CD4-positive, alpha-beta T cell treated with Interferon gamma for 1 hour (primary cell): ENCODE data around the gene REEP1.
"Not testable (repeated sequence)": the region's sequence is repeated elsewhere in the genome, so short reads cannot be mapped to it uniquely, and the experiment has no call there.

Experiments
- DNase-seq: peaks from one replicate; pipeline ENCODE4 v3.0.0-alpha.2; 2020

The REEP1 gene

DNA sequence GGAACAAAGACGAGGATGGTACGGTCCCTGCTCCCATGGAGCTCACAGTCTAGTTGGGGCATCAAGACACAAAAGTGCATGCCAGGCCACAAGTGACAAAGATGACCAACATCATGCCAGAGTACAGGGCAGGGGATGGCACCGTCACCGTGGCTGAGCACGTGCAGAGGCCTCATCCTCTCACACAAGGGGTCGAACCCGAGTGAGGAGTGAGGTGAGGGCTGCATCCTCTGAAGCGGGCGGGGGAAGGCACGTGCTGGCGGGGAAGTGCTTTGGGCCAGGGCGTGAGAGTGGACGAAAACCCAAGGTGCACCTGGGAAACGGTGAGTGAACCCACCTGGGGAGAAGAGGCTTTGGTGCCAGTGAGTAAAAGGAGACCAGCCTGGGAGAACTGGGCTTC lies 97.2 kb downstream of the REEP1 start:
- no peak for DNase-seq

DNA sequence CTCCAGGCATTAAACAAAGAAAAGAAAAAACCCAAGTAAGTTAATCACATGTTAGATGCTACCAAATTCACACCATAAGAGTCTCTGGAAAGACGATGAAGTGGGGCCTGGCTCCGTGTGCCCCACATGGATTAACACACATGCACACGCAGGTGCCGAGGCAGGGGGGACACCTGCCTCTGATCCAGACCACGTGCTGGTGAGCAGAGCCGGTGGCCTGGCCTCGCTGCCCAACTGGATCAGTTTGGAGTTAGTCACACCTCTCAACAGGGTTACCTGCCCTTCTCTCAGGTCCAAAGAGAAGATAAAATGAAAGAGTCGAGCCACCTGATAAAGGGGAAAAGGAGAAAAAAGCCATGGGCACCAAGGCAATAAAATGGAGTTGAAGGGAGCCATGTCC lies 97.7 kb downstream of the REEP1 start:
- DNase-seq, result no peak

DNA sequence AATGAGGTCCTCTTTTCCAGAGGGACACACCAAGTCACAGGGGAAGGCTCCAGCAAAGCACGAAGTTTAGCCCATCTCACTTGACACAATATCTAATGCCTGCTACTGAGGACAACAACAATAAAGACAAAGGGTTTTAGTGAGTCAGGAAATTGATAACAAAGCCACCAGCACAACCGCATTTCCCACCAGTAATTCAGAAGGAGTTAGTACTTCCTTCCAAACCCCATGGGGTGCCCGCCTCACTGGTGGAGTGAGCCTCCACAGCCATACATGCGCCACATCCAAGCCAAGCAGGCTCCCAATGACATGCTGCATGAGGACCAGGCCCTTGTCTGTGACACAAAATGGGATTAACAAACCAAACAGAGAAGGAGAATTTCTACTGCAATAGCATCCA lies 98.1 kb downstream of the REEP1 start:
- DNase-seq, result no peak

DNA sequence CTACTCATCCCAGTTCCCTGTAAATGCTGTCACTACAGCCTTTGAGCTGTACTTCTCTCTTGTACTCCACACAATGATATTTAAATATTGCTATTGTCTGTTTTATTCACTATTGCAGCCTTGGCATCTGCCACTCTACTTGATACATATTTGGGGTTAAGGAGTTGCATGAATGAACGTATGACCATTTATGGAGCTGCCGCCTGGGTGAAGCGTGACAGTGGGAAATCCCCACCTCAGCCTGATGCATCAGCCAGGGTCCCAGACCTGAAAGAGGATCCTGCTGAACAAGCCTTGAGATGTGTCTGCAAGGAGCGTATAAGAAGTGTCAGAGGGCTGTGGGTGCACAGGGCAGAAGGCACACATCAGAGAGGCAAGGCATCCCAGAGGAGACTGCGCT lies 99.1 kb downstream of the REEP1 start:
- peak; percentile 73 for DNase-seq

DNA sequence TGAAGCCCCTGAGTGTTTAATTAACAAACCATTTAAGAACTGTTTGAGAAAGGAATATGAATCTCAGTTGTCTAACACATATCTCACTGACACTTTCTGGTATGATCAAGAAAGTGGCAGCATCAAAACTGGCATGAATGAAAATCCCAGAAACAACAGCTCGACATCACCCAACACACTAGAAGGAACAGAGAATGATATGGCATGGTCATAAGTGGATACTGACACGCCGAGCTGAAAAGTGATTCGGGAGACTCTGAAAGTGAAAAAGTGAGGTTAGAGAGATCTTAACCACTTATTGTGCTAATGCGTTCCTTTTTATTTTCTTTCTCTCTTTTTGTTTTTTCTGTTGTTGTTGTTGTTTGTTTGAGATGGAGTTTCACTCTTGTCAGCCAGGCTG lies 100.3 kb downstream of the REEP1 start:
- no peak for DNase-seq

- DNase-seq, result no peak
These were observed 102.0 kb downstream of the REEP1 start for GRCh38 chr2:86235196-86235980.

- no peak for DNase-seq
These were observed 102.8 kb downstream of the REEP1 start for GRCh38 chr2:86234563-86235131.

DNA sequence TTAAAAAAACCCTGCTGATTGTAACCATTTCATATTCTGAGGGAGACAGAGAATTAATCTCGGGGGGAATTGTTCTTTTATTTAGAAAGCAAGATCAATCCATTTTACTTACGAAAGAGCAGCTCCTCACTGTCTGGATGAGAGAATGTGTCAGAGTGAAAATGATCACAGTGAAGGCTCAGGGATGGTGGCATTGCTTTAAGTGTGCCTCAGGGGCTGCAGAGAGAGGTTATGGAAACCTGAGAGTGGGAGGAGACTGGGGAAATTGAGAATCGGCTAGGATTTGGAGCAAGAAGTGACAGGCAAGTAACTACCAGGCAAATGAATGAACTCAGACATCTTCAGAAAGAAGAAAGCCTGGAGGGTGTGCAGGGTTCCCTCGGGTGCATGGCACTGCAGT lies 104.0 kb downstream of the REEP1 start:
- no peak for DNase-seq

DNA sequence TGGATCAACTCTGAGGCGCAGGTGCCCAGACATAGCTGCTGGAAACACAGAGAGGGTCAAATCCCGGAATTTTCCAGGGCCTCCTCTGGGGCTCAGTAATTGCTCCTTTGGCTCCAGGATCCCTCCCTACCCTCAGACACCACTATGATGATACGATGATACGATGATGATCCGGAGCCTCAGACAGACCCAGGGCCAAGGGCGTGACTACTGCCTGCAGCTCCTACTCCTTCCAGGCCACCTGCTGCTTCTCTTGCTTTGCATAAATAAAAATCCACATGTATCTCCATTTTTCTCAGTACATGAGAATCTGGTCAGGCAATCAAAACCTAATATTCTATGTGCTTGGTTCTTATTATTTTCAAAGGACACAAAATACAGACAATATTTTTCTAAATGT lies 104.5 kb downstream of the REEP1 start:
- DNase-seq, result no peak

- DNase-seq, result no peak
These were observed 105.0 kb downstream of the REEP1 start for GRCh38 chr2:86232373-86232784.

- DNase-seq, result no peak
These were observed 105.6 kb downstream of the REEP1 start for GRCh38 chr2:86231680-86232372.

- no peak for DNase-seq
These were observed 106.5 kb downstream of the REEP1 start for GRCh38 chr2:86230961-86231360.

DNA sequence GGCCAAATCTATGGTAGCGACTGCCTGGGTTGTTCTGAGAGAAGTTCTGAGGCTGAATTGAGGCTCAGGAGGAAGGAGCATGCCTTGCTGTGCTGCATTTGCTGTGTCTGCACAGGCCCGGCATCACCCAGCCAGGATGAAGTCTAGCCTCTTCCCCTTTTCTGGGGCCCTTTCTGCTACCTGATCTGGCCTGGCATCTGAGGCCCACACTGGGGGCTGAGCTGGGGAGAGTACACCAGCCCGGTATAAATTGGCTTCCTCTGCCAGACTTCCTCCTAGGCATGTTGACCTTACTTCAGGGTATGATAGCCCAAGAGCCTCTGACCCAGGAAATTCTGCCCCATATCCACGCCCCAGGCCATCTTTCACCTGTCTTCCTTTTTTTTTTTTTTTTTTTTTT lies 108.2 kb downstream of the REEP1 start:
- no peak for DNase-seq

GRCh38 chr2:86228574-86228973 lies 108.9 kb downstream of the REEP1 start:
- not testable (repeated sequence) for DNase-seq

DNA sequence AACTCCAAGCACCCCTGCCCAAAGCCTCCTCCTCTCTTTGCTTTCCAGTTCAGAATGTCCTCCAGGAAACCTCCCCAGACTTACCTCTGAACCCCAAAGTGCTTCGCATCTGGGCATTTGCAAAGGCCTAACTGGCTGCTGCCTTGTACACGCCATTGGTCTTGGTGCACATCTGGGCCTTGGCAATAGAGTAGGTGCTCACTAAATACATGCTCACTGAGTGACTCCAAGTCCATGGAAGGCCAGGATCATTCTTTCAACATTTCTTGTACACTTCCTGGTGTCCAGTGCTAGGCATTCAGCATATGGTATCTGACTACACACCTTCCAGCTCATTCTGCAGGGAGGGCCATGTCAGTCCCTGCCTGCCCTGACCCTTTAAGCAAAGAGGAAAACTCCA lies 109.7 kb downstream of the REEP1 start:
- DNase-seq, result no peak

- DNase-seq, result no peak
These were observed 110.5 kb downstream of the REEP1 start for GRCh38 chr2:86226636-86227520.

DNA sequence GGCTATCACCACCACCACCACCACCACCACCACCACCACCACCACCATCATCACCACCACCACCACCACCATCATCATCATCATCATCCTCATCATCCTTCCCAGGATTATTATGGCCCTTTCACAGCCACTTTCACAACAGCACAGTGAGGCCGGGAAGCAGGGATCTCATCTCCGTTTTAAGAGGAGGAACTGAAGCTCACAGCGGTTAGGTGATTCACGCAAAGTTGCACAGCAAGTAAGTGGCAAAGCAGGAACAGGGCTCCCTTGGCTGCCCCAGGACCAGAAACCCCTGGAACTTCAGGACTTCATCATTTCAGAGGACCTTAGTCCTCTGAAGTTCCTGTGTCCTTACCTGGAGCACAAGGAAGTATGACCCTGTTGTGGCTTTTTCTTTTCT lies 111.4 kb downstream of the REEP1 start:
- peak; percentile 18 for DNase-seq

DNA sequence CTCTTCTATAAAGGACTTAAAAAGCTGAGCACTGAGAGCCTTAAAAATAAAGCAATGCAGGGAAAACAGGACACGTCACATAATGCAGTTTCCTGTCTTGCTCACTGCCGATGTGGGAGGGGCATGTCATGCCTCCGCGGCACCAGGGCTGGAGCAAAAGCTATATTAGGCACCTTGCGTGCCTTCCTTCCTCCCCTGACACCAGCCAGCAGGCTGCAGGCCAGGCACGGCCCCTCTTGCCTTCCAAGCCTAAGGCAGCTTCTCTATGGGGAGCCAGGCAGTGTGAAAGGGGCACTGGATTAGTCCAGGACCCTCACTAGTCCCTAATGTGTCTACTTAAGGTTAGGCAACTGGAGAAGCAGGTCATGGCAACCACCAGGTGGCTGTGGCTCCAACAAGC lies 111.8 kb downstream of the REEP1 start:
- DNase-seq, result peak; percentile 68

DNA sequence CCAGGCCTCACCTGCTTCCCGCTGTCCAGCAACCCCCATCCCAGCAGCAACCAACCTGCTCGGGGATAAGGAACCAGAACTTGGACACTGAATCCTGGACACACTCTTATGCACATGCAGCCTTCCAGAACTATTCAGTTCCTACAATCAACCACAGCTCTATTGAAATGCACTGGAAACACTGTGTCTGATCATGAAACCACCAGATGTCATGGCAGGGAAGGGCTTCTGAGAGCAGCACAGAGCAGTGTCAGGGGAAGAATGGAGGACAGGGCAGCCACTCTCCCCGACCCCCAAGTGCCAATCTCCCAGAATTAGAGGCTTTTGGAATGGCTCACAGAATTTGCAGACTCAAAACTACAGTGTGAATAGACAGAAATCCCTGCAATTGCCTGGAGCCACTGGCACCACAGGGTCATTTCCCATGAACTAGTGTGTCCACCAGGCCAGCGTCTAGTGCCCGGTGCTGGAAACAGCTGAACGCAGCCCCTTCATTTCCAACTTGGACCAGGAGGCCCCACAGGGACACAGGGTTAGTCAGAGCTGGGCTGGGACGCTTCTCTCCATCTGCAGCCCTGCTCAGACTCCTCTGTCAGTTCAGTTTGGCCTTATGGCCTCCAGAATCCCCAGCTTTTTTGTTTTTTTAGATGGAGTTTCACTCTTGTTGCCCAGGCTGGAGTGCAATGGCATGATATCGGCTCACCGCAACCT lies 112.6 kb downstream of the REEP1 start:
- DNase-seq, result no peak

DNA sequence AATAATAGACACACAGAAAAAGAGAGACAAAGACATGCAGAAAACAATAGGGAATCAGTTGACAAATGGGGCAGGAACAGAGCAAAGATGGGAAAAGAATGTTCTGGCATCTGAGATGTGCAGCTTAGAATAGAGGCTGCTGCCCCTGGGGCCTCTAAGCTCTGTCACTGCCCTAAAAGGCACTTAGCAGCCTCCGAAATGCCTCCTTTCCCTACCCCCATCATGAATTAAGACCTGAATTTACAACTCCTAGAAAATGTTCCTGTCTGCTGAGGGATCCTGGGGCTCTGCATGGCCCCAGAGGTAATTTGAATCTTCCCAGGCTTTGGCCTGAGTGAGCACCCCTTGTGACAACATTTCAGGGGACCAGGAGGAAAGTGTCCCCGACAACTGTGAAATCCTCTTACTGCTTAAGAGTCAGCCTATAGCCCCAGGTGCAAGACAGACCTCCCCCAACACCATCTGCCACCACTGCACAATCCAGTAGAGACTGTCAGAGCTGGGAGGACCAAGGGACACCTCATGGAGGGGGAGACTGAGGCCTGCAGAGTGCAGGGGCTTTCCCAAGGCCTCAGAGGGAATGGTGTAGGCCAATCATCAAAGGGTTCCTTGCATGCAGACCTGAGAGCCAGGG lies 113.4 kb downstream of the REEP1 start:
- no peak for DNase-seq

DNA sequence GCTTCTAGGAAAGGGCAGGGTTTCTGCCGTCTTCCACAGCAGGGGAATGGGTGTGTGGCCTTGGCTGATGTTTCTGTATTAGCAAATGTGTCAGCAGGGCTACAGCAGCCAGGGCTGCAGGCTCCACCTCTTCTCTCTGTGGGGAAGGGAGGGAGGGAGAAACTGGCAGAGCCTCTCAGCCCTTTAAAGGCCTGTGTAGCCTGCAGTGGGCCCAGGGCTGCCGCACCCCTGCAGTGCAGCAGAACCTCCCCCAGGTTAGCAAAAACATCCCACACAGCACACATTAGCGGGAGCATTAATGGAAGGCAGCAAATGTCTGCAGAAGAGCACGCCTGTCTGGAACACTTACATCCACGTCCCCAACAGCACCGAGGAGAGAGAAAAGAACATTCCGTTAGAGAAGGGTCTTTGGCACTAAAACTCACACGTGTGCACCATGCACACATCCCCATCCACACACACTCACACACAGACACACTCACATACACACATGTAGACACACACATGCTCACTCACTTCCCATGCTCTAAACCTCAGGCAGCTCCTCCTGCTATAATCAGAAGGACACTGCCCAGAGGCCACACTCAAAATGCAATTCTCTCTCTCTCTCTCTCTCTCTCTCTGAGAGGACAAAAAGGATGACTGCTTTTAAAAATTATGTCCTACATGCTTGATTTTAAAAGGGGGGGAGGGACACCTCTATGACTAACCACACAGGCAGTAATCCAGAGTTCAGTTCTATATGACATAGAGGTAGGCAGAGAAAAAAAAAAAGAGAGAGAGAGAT lies 114.1 kb downstream of the REEP1 start:
- no peak for DNase-seq
